Hematopoietic multipotent progenitor cell (in vitro differentiated cells): ENCODE data around the gene TTC22. TPM values are rescaled to one million over a fixed set of nuclear protein-coding genes. Genes with fewer than 3 reads are reported as not detected.
A peak's percentile ranks its signal among the peaks of the same experiment; 100 is the strongest.
"Not testable (repeated sequence)": the region's sequence is repeated elsewhere in the genome, so short reads cannot be mapped to it uniquely, and the experiment has no call there.

Experiments
- DNase-seq, 3 donors: peaks; one replicate each; pipeline ENCODE4 v3.0.0-alpha.2; 2011 to 2015; ENCODE audit warnings: low read depth in 2 of 3, low spot score in 2 of 3
- total RNA-seq: library from RNA; depleted of rRNA; stranded (reverse); fragments of >200 nt; gene quantifications from one replicate; pipeline ENCODE4 v1.2.3, GENCODE V29; 2012

The TTC22 gene
- total RNA-seq, 1 donor: 5.7 TPM

DNA sequence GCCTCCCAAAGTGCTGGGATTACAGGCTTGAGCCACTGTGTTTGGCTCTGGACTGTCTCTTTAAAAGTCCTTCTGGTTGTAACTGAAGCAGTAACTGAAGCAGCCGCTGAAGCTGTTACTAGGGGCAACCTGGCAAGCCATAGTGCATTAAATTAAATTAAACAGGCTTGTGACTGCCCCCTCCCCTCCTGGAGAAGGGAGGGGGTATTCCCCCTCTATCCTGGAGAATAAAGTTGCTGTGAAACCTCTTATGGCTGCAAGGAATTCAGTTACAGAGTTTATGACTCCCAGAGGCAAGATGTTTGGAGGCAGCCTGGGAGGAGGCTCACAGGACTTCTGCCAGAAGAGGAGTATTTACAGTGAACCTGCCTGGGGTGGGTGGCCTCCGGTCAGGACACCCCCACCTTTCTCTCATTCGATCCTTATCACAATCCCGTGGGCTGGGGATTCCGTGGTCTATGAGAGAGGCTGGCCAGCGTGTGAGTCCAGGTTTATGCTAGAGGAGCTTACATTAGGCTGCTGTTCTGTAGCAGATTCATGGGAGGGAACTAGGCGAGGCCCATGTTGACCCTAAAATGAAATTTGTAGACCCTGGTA, 8.3 kb downstream of the TTC22 start:
- no peak for DNase-seq

DNA sequence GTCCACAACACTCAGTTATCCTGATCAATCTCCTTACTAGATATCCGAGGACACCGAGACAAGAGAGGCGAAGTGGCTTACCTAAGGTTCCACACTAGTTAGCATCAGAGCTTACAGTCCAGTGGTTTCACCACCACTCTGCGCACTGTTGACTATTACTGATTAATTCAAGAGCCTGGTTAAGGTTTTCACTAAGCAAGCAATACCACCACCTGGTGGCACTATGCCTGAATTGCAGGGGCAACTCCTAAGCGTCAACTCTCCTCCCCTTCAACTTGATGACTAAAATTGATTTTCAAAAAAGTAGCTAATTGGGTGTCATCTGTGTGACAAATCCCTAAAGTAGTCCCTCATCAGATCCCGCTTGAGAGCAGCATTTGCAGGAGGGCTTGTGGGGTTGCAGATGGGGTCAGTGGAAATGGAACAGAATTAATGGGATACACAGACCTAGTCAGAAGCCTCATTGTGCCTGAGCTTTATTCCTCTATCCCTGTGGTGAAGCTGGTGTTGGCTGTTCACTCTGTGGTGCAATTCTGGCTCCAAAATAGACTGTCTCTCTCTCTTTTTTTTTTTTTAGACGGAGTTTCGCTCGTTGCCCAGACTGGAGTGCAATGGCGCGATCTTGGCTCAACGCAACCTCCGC, 9.1 kb downstream of the TTC22 start:
- peak in 2 of 3 donors; percentile 33 to 49 for DNase-seq

DNA sequence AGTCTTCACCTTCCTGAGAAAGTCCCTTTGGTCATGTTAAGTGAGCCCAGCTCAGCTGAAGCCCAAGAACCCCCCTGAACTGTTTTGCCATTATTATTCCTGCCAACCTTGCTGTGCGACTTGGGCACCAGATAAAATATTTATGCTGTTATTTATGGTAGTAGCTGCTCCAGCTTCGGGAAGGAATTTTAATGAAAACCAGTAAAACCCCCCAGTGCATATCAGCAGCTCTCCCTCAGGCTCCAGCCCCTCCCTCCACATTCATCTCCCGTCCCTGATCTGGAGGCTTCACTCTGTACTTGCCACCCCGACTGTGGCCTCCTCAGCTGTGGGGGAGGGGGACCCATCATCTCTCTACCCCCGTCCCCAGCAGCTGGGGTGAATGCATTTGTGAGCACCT, 12.7 kb downstream of the TTC22 start:
- DNase-seq: no peak

DNA sequence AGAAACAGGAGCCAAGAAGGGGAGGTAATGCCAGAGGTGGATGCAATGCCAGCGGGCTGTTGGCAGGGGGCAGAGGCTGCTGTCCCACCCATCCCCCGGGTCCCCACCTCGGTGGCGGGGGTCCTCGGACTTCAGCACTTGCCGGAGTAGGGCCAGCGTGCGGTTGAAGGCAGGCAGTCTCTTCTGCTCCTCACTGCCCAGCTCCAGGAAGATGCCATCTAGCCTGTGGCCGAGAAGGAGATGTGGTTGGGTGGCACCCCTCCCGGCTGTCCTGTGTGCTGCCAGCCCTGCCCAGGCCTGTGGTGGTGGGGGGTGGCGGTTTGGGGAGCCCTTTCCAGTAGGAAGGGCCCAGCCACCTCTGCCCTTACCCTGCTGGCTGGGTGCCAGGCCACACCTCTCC, 13.5 kb downstream of the TTC22 start:
- DNase-seq: no peak

DNA sequence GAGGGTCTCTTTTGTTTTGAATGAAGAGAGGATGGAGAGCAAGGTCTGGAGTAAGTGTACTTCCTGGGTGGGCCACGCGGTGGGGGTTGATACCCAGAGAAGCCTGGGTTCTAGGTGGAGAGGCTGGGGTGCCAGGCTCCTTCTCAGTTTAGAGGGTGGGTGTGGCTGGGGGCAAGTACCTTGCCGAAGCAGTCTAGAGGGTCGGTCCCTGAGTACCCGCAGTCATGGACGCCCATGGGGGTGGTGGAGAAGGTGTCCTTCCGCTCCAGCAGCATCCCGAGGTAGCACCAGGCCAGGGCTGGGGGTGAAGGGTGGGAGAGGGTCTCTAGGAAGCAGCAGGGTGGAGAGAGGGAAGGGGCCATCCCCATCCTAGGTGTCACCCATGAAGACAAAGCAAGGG, 14.3 kb downstream of the TTC22 start:
- DNase-seq: no peak

DNA sequence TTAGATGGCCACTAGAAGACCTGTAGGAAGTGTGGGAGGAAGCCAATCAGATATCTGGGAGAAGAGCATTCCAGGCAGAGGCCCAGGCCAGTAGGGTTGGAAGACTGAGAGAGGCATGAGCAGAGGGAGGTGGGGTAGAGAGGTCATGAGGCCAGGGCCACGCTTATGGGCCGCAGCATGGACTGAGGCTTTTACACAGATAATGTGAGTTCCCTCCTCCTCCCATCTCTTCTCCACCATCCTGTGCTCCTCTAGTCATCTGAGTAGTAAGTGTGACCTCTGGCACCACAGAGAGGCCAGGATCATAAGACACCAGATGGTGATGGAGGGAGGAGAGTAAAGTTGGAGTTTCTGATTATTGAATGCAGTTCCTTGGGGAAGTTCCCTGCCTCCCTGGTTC, 17.1 kb downstream of the TTC22 start:
- DNase-seq: no peak

DNA sequence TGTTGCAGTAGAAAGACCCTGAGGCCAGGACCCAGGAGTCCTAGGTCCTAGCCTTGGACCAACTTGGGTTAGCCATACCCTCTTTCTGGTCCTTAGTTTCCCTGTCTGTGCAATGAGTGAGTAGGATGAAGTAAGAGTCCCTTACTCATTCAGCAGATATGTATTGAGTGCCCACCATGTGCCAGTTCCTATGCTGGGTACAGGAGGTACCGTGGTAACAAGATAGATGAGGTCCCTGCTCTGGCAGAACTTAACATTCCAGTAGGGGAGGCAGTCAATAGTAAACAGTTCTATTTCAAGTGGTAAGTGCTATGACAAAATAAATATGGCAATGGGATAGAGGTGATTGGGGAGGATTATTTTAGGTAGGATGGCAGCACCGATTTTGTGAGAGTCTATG, 18.5 kb downstream of the TTC22 start:
- DNase-seq: no peak

DNA sequence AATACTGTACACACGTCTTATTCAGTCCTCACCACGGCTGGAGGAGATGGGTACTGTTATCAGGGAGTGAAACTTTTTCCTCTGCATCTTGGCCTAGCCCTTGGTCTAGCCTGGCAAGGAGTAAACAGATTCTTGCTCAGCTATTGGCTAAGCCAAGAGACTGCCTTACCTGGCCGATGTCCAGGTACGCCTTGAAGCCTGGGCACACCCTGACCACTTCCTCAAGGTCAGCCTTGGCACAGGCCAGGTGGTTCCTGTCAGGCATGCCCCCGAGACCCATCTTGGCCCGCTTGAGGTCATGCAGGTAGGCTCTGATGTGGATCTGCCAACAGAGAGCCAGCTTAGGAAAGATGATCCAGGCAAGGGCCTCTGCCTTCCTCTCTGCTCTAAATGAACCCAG, 19.0 kb downstream of the TTC22 start:
- DNase-seq: no peak

DNA sequence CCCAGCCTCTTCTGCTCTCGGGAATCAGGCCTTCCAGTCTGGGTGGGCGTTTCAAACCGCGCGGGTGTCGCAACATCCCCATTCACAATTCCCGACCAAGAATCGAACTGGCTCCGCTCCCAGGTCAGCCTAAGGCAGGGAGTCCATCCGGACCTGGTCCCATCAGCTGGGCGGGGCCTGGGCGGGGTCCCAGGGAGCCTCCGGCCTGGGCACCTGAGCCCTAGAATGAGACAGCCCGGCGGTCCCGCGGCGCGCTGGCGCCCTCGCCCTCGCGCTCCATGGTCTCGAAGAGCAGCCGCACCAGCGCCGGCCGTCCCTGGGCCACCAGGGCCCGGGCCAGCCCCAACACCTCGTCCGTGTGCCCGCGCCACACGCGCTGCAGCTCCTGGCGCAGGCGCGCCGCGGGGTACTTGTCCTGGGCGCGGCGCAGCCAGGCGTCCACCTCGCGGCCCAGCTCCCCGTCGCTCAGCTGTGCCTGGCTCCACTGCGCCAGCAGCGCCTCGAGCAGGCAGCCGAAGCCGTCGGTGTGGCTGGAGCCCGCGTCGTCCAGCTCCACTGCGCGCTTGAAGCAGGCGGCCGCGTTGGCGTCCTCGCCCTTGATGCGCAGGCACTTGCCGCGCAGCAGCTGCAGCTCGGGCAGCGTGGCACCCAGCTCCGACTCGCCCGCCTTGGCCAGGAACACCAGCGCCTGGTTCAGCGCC, 19.9 kb downstream of the TTC22 start:
- DNase-seq: no peak

DNA sequence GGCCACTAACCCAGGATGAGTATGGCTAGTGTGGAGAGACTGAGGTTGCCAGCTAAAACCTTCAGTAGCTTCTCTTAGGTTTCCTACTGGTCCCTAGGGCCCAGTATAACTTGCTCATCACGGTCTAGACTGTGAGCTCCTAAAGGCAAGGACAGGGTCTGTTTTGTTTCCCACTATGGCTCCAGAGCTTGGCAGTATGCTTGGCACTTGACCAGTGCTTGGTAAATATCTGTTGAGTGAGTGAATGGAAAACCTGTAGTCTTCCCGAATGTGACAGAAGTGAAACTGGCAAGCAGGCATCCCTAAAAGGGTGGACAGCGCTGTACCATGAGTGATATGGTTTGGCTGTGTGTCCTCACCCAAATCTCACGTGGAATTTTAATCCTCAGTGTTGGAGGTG, 23.7 kb downstream of the TTC22 start:
- DNase-seq: no peak

DNA sequence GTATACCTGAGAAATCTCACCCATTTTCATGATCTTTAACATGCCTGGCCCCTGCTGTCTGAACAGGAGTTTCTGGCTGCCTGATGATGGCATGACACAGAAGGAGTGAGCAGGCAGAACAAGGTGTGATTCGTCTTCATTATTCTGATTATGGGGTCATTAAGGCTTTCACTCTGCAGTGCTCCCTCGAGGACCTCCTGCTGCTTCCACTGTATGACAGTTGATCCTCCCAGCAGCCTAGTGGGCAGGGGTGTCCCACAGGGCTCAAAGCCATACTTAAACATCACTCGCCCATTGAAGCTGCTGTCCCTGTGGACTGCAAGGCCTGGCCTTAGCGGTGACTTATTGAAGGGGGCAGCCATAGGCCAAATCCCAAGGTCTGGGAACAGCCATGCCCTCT, 24.1 kb downstream of the TTC22 start:
- DNase-seq: no peak

DNA sequence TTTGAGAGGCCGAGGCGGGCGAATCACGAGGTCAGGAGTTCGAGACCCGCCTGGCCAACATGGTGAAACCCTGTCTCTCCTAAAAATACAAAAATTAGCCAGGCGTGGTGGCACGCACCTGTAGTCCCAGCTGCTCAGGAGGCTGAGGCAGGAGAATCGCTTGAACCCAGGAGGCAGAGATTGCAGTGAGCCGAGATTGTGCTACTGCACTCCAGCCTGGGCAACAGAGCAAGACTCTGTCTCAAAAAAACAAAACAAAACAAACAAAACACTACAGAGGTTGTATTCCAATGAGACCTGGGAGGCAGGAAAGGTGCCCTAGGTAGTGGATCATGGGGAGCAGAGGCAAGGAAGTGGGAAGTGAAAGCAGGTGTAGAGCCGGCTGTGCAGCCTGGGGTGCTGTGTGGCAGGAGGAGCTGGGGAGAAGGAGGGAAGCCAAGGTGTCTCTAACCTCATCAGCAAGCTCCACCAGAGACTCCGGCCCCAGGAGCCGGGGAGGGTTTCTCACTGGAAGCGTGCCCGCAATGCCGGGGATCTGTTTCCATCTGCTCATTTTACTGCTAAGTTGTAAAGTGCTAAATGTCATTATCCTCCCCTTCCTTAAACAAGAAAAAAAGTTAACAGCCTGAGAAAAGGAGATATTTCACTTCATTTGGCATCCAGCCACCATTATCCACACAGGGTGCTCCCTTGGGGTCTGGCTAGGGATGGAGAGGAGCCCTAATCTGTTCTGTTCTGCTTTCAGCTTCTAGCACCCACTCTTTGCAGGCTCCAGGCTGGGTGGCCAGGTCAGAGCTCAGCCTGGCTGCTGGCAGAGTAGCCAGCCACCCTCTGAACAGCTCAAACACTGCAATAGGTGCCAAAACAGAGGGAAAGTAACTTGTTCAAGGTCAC, 25.0 kb downstream of the TTC22 start:
- DNase-seq: not testable (repeated sequence)

DNA sequence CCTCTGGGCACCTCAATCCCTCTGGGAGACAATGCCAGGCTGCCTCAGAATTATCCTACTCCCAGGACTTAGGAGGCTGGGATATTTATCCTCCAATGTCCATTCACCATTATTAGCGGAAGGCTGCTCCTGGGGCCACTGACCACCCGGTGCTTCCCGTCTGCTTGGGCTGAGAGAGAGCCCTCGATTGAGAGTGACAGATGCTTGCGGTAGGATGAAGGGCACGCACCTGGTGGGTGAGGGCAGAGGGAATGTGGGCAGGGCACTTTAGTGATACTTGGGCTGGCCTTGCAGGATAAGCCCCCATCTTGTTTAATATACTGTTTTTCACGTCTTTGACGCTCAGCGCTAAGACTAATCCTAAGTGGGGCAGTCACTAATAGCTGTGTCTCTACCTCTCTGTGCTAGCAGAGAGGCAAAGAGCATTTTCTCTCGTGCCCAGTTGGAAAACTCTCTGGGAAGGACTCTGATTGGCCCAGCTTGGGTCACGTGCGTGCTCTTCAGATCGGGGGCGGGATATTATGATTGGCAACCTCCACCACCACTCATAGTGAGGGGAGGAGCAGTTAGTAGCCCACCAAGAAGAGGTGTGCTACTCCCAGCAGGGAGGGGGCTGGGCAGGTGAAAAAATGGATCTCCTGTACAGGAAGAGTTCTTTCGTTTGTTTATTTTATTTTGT, 26.2 kb downstream of the TTC22 start:
- DNase-seq: no peak

DNA sequence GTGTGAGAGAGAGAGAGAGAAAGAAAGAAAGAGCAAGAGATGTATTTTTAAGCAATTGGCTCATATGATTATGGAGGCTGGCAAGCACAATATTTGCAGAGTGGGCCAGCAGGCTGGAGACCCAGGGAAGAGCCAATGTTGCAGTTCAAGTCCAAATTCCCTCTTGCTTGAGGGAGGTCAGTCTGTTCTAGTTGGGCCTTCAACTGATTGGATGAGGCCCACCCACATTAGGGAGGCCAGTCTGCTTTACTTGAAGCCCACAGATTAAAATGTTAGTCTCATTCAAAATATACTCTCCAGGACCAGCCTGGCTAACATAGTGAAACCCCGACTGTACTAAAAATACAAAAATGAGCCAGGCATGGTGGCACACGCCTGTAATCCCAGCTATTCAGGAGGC, 28.2 kb downstream of the TTC22 start:
- DNase-seq: no peak

DNA sequence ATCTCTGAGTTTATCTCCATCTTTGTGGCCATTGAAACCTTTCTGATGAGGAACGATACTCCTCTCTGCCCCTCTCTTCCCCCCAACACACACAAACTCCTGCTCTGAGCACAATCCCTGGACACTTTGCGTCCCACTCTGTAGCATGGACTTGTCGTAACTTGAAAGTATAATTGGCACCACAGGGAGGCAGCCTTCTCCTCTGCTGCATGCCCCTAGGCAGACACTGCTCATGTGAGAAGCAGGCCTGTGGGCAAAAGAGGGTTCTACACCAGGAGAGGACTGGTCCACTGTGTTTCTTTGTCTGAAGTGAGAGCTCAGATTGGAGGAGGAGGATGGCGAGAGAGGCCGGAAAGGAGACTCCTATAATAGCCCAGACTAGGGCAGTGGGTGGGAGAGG, 33.0 kb downstream of the TTC22 start:
- peak in 1 of 3 donors; percentile 40 for DNase-seq

DNA sequence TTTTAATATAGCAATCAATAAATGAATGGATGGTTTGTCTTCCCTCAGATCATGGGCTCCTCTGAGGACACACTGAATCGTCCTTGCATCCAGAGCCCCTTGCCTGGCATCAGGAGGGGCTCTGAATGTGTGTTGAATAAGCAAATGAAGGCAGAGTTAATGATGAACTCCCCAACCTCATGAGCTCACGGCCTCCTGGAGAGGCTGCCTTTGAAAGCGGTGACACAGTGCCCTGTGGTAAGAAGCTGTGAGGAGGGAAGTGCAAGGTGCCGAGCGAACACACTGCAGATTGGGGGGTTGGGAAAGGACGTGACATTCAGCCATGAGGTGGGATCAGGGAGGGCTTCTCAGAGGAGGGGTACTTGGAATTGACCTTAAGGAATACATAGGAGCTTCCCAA, 33.6 kb downstream of the TTC22 start:
- no peak for DNase-seq

DNA sequence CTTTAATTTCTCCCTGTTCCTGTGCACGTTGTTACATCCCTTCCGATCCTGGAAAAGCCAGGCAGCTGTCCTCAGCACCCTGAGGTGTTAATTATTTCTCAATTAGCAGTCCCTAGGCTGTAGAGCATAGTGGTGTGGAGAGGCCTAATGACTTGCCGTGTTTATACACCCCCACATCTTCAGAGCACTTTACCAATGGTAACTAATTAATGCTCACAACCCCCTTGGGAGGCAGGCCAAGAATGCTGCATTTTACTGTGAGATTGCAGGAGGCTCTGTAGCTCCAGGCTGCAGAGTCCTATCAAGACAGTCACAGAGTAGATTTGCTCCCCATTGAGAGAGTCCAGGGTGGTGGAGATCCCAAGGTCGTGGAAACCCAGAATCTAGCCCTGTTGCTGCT, 34.4 kb downstream of the TTC22 start:
- no peak for DNase-seq

DNA sequence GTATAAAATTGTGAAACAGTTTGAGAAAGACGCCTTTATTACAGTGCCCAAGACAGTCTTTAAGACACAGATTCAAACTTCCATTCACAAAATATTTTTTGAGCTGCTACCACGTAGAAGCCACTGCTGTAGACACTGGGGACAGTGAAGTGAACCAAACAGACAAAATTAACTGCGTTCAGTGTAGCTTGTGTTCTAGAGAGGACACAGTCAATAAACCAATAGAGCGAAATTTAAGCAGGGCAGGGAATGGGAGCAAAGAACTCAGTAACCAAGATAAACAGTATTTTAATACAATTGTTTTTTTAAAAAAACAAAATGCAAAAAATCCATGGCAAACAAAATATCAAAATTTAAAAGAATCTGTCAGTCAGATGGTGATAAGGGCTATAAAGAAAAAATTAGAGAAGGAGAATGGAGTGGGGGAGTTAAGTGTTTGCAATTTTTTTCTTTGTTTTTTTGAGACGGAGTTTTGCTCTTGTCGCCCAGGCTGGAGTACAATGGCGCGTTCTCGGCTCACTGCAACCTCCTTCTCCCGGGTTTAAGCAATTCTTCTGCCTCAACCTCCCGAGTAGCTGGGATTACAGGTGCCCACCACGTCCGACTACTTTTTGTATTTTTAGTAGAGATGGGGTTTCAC, 36.1 kb downstream of the TTC22 start:
- no peak for DNase-seq

DNA sequence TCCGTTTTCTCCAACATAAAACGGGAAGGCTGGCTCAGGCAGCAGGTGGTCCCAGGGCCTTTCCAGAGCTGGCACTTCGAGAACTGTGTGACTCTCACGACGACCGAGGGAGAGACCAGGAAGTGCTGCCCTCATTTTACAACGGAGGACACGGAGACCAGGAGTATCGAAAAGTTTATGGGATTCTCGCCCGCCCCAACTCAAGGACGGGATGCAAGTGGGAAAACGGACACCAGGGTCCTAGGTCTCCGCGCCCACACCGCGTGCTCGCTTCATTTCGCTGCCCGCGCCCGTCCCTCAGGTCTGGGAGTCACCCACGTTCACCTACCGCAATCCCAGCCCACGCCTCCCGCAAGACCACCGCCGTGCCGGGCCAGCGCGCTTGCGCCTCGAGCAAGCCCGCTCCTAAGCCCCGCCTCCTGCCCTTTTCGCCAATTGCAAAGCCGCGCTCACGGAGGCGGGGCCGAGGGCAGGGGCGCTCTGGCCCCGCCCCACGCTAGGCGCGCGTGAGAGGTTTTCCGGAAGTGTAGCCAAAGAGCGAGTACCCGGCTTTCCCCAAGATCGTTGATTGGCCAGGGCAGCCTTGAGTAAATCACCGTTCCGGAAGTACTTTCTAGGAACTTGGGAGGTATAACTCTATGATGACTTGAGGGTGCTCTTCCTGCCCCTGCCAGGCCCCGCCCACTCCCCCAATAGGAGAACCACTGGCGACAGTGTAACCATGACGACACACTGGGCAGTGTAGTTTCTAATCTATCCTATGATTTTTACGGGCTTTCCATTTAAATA, 36.8 kb downstream of the TTC22 start, which contains the start of gene PARS2:
Gene PARS2 (minus strand): TSS at position 391 of the 789 bp plus-strand sequence. CDS start 5,362 bp downstream, outside the sequence.
- peak; percentile 93 to 100 (median 99) for DNase-seq
